AG20443 (cell line): ENCODE data around the gene KDELR3.

ENCODE experiments used
- DNase-seq: peaks from one replicate; pipeline ENCODE4 v3.0.0; 2012; ENCODE audit warnings: low spot score, mixed read lengths

The KDELR3 gene

GRCh38 chr22:38519453-38520250 is 51.8 kb downstream of the KDELR3 start:
- no peak for DNase-seq

GRCh38 chr22:38523029-38523428 is 55.1 kb downstream of the KDELR3 start:
- no peak for DNase-seq

GRCh38 chr22:38523479-38523878 is 55.6 kb downstream of the KDELR3 start:
- DNase-seq = no peak

DNA sequence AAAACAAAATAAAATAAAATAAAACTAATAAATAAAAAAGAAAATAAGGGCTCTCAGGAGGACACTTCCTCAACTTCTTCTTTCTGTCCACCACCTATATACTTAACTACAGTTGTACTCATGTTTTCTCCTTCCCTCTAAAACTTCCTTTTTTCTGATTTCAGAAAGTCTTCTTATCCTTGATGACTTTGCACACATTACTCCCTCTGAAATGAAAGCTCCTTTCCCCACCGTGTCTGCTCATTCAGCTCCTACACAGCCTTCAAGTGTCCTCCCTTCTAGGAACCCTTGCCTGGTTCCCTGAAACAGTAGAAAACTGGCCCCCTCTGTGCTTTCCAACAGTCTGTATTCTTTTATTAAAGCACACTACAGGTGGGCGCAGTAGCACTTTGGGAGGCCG is 56.5 kb downstream of the KDELR3 start:
- no peak for DNase-seq

DNA sequence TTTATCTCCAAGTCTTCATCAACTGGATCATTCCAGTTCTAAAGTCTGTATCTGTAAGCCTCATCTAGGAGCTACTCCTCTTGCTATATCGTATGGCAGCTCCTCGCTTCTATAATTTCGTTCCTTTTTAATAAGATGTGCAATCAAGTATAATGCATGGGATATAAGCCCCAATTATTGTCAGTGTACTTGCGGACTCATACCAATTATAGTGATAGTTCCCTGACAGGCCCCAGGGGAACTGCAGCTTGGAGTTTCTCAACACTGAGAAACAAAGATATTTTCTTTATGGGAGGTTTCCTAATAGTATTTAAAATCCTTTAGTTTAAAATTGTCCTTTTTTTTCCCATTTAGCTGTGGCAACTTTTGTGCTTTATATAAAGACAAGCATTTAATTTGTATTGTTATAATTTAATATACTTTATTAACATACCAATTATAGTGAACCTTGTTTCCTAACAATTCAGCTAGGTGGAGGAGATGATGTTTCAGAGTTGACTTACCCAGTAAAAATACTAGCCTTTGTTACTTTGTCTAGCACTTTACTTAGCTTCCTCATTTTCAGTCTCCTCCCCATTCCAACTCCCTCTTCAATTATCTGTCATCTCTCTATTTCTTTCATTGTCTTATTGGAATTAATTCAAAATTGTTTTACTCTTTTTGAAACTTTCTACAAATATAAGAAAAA is 63.5 kb downstream of the KDELR3 start:
- no peak for DNase-seq
